ENCODE results near the gene IL17B. TPM values are rescaled to one million over a fixed set of nuclear protein-coding genes. Genes with fewer than 3 reads are reported as not detected.

IL17B gene
- total RNA-seq, 4 donors from 2014 or later: 1.2 TPM; not detected in 3

- in situ Hi-C loops (cut with MboI; ENCODE audit: low sequenced_read_pairs in 4 of 4): no loop called here
- intact Hi-C loops (cut with DNase I; ENCODE audit: low total_unique reads): no loop called here
- peaks cover 9 to 30% of the 10 kb centered on the region in 2 donors for H3K4me1 ChIP-seq
- DNase-seq: no peak
- no peaks in the 10 kb centered on the region for H3K27me3 ChIP-seq
- TF ChIP-seq CTCF (IDR thresholded peaks at IDR 0.05 in 4 of 5, conservative IDR thresholded peaks at IDR 0.05 in 1 of 5) (no peak), POLR2A (IDR thresholded peaks at IDR 0.05) (no peak)
- H3K27ac ChIP-seq: peak overlapping the region; percentile 5 to 60 (median 48)
- H3K36me3 ChIP-seq: no peaks in the 10 kb centered on the region
- ATAC-seq: no peak
- H3K4me3 ChIP-seq: no peak overlapping the region
- no peaks in the 10 kb centered on the region for H3K9me3 ChIP-seq
These were observed 40.4 kb upstream of the IL17B start for GRCh38 chr5:149419532-149419858.

GRCh38 chr5:149418910-149419531 lies 39.9 kb upstream of the IL17B start:
- Histone ChIP-seq H3K9me3 (no peaks in the 10 kb centered on the region), H3K4me3 (no peak overlapping the region), H3K36me3 (no peaks in the 10 kb centered on the region), H3K27me3 (no peaks in the 10 kb centered on the region), H3K4me1 (peaks cover 9 to 30% of the 10 kb centered on the region in 2 donors), H3K27ac (peak overlapping the region; percentile 5 to 60 (median 48))
- no peak for DNase-seq
- intact Hi-C loops (cut with DNase I; ENCODE audit: low total_unique reads): no loop called here
- no peak for ATAC-seq
- in situ Hi-C loops (cut with MboI; ENCODE audit: low sequenced_read_pairs in 4 of 4): no loop called here
- TF ChIP-seq POLR2A (IDR thresholded peaks at IDR 0.05) (no peak), CTCF (IDR thresholded peaks at IDR 0.05 in 4 of 5, conservative IDR thresholded peaks at IDR 0.05 in 1 of 5) (no peak)

GRCh38 chr5:149417711-149418368 lies 38.7 kb upstream of the IL17B start:
- TF ChIP-seq CTCF (IDR thresholded peaks at IDR 0.05 in 4 of 5, conservative IDR thresholded peaks at IDR 0.05 in 1 of 5): no peak
- no peak for TF ChIP-seq POLR2A (IDR thresholded peaks at IDR 0.05)
- Histone ChIP-seq H3K4me3 (no peak overlapping the region), H3K27ac (peak overlapping the region; percentile 33 to 60 (median 48)), H3K36me3 (no peaks in the 10 kb centered on the region), H3K4me1 (peaks cover 9 to 22% of the 10 kb centered on the region in 2 donors), H3K27me3 (no peaks in the 10 kb centered on the region), H3K9me3 (no peaks in the 10 kb centered on the region)
- DNase-seq (no peak), ATAC-seq (no peak)
- intact Hi-C loops (cut with DNase I; ENCODE audit: low total_unique reads): no loop called here
- in situ Hi-C loops (cut with MboI; ENCODE audit: low sequenced_read_pairs in 4 of 4): no loop called here

DNA sequence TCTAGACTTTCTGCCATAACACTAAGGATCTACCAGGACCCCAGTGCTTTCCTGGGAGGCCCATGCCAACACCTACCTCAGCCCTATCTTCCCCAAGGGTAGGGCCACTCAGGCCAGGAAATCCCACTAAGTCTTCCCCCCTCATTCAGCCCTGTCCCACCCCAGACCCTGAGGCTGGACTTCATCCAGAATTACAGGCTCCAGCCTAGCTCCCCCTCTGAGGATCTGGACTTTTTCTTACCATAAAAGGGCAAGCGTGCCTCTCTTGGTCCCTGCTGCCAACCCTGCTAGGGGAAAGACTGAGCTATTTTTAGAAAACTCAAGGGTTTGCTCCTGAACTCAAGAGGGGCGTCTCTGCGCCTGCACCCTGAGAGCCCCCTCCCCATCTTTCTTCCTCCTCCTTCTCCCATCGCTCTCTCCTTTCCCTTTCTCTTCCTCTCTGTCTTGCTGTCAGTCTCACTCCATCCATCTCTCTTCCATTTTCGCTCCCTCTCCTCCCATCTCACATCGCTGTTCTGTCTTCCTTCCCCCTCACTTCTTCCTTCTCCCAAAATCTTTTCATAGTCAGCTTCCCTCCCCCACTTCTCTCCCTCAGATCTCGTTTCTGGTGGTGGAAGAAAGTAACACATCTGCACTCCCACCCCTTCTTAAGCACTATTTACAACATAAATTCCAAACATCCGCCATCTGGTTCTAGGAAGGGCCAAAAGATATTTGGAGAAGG lies 38.1 kb upstream of the IL17B start:
- ATAC-seq: no peak
- no peaks in the 10 kb centered on the region for H3K27me3 ChIP-seq
- H3K27ac ChIP-seq: peak overlapping the region; percentile 33 to 60 (median 48)

More for the DNA sequence above, 38.1 kb upstream of the IL17B start:
- in situ Hi-C loops (cut with MboI; ENCODE audit: low sequenced_read_pairs in 4 of 4) (no loop called here), intact Hi-C loops (cut with DNase I; ENCODE audit: low total_unique reads) (no loop called here)
- TF ChIP-seq POLR2A (IDR thresholded peaks at IDR 0.05): no peak
- no peak for TF ChIP-seq CTCF (IDR thresholded peaks at IDR 0.05 in 4 of 5, conservative IDR thresholded peaks at IDR 0.05 in 1 of 5)
- H3K4me1 ChIP-seq: peaks cover 9 to 17% of the 10 kb centered on the region in 2 donors
- no peak overlapping the region for H3K4me3 ChIP-seq
- no peaks in the 10 kb centered on the region for H3K36me3 ChIP-seq
- no peak for DNase-seq
- no peaks in the 10 kb centered on the region for H3K9me3 ChIP-seq
